GM21825 (cell line): ENCODE results near the gene MYOT.

Experiments used
- ATAC-seq: cut with Tn5 transposase; IDR thresholded peaks from one replicate; pipeline ENCODE4 v1.9.1; 2021; ENCODE audit warnings: mild to moderate bottlenecking, moderate library complexity; ENCODE audit not compliant: unreplicated experiment

MYOT gene

GRCh38 chr5:137867664-137868063 is at the start of gene MYOT:
MYOT (plus strand) TSS chr5:137867860; CDS start chr5:137870652, 2,792 bp downstream.
- ATAC-seq, result no peak

- no peak for ATAC-seq
These were observed 47.9 kb upstream of the MYOT start for GRCh38 chr5:137819766-137820165.

GRCh38 chr5:137822158-137822764 is 45.4 kb upstream of the MYOT start:
- no peak for ATAC-seq

GRCh38 chr5:137822984-137823383 is 44.7 kb upstream of the MYOT start:
- no peak for ATAC-seq

GRCh38 chr5:137825165-137825564 is 42.5 kb upstream of the MYOT start:
- no peak for ATAC-seq

- ATAC-seq, result no peak
These were observed 41.6 kb upstream of the MYOT start for GRCh38 chr5:137826067-137826466.

- ATAC-seq, result no peak
These were observed 39.5 kb upstream of the MYOT start for GRCh38 chr5:137828180-137828579.

GRCh38 chr5:137828664-137829063 is 39.0 kb upstream of the MYOT start:
- no peak for ATAC-seq

- ATAC-seq, result no peak
These were observed 36.6 kb upstream of the MYOT start for GRCh38 chr5:137831105-137831504.

- no peak for ATAC-seq
These were observed 36.1 kb upstream of the MYOT start for GRCh38 chr5:137831526-137831925.

GRCh38 chr5:137832416-137832815 is 35.2 kb upstream of the MYOT start:
- ATAC-seq, result no peak

GRCh38 chr5:137833463-137833862 is 34.2 kb upstream of the MYOT start:
- ATAC-seq, result no peak

GRCh38 chr5:137834498-137835049 is 33.1 kb upstream of the MYOT start:
- no peak for ATAC-seq

- no peak for ATAC-seq
These were observed 31.4 kb upstream of the MYOT start for GRCh38 chr5:137836298-137836697.

- no peak for ATAC-seq
These were observed 30.7 kb upstream of the MYOT start for GRCh38 chr5:137836997-137837396.

- ATAC-seq, result no peak
These were observed 29.9 kb upstream of the MYOT start for GRCh38 chr5:137837491-137838394.

GRCh38 chr5:137838976-137839375 is 28.7 kb upstream of the MYOT start:
- ATAC-seq, result no peak

- no peak for ATAC-seq
These were observed 25.4 kb upstream of the MYOT start for GRCh38 chr5:137842296-137842695.

- no peak for ATAC-seq
These were observed 23.9 kb upstream of the MYOT start for GRCh38 chr5:137843676-137844299.

GRCh38 chr5:137845472-137845871 is 22.2 kb upstream of the MYOT start:
- ATAC-seq, result no peak

GRCh38 chr5:137847687-137848086 is 20.0 kb upstream of the MYOT start:
- ATAC-seq, result peak; percentile 58
